Glomerular endothelial cell (primary cell): Measurements from ENCODE around the gene DNAAF8. TPM values are rescaled to one million over a fixed set of nuclear protein-coding genes. Genes with fewer than 3 reads are reported as not detected.

Experiments
- DNase-seq: peaks from one replicate; pipeline ENCODE4 v3.0.0-alpha.2; 2011; ENCODE audit warnings: low read depth, low spot score; ENCODE audit errors: extremely low read depth
- total RNA-seq: library from RNA; depleted of rRNA; stranded (reverse); fragments of >200 nt; gene quantifications from 2 replicates; pipeline ENCODE4 v1.2.3, GENCODE V29; 2015

The DNAAF8 gene
- total RNA-seq, result 0.68 and 1.8 TPM in 2 replicates

DNA sequence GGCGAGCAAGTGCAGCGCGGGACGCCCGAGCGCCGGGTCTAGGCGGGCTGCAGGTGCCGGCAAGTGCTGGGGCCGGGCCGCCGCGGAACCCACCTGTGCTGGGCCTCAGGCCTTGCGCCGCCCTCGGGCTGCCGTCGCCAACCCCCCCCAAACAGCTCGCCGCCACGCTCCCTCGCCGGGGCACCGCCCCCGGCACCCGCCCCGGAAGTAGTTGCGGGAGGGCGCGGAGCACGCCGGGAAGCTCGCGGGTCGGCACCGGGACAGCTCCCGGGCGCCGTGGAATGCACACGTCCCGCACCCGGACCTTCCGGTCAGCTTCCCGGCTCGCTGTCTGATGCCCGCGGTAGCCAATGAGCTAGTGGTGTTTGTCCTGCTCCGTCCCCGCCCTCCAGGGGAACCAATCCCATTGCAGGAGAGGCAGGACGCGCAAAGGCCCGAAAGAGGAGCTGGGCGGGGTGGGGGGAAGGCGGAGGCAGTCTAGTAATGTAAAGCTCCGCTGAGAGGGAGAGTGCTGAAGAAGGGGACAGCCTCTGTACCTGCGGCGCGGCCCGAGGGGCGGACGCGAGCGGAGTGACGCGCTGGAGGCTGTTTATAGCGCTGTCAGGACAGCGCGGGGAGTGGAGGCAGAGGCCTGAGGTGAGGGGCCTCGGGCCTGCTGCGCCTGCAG lies at the start of gene DNAAF8, which contains the start of gene ANKS3:
DNAAF8 (plus strand) TSS at position 475 of the 667 bp plus-strand sequence. CDS start 1,978 bp downstream, outside the sequence.
ANKS3 (minus strand) TSS at position 209 of the 667 bp plus-strand sequence. CDS start 4,122 bp downstream, outside the sequence.
- DNase-seq, result peak; percentile 69

DNA sequence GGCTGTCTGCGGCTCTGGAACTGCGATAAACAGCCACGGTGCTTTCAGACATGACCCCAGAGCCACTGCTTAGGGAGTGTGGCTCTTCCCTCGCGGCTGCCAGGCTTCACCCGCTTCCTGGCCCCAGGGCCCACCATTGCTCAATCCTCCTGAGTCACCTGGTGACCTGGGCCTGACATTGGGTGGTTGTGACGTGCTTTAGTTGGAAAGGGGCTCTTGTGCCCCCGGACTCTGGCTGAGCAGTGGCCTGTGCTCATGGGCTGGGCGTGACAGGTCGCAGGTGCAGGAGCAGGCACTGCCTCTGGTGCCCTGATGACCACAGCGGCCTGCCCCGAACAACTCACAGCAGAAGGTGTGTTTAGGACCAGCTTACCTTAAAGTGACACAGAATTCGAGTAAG lies 49.6 kb upstream of the DNAAF8 start:
- DNase-seq, result no peak

DNA sequence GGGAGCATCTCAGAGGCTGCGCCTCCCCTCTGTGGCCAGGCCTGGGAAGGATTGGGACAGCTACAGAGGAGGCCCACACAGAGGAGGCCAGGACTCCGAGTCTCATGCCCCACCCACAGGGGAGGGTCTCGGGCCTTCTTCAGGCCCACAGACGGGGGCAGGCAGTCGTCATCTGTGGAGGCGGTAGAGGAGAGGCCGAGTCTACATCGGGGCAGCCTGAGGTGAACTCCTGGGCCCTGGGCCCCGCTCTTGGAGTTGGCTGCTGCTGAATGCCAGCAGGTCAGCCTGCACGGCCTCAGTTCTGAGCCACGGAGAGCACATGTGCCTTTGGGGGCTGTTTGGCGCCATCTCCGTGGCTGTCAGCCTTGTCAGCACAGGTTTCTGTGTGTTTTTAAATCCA lies 49.0 kb upstream of the DNAAF8 start:
- DNase-seq, result no peak

DNA sequence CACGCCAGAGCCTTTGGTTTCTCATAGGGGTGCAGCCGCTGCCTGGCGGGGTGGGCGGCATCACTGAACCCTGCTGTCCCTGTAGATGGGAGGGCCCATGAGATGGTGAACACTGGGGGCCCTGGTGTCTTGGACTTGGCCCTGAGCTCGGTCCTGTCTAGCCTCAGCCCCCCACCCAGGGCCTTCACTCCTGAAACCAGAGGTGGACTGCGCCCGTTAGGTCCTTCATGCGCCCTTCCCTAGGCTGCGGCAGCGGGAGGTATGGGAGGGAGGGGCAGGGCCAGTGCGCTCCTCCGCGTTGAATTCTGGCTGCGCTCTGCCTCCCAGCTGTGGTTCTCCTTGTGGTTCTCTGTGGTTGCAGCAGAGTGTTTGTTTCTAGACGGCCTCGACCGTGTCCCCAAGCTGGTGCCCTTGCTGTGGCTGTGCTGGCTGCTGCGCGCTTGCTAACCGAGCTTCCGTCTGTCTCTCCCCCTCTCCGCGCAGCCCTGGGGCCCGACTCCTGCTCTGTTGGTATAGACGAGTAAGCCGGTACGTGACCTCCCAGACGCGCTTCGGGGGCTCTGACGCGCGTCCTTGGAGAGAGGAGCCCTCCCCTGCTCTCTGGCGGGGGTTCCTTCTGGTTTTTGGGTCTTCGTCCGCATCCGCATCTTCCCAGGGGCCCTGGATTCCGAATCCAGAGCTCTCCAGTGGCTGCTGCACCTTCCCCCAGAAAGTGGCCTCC lies 48.4 kb upstream of the DNAAF8 start:
- DNase-seq, result no peak

DNA sequence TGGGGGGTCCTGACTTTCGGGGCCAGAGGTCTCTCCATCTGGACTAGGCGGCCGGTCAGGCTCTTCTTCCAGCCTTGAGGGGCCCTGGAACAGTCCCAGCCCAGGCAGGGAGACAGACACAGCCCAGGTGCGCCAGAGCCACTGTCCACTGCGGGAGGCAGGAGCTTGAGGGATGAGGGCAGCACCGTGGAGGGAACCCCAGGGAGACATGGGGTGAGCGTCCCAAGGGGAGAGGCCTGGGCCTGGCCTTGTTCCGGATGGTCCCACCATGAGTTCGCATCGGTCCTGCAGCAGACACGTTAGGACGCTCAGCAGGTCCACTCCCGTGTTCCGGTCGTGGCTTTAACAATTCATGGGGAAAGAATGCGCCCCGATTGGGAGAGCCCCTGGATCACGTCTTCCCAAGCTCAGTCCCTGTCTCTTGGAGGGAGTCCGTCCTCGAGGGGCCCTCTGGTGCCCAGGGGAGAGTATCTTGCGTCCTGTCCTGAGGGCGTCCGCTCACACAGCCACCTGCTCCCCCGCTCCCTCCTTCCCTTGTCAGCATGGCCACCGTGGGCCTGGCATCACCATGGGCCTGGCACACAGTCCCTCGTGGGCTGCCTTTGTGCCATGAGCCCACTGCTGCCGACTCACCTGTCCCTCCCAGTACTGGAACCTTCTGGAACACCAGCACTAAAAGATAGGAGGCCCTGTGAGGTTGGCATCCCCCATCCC lies 47.7 kb upstream of the DNAAF8 start:
- no peak for DNase-seq

GRCh38 chr16:4687416-4687815 lies 46.9 kb upstream of the DNAAF8 start:
- no peak for DNase-seq

DNA sequence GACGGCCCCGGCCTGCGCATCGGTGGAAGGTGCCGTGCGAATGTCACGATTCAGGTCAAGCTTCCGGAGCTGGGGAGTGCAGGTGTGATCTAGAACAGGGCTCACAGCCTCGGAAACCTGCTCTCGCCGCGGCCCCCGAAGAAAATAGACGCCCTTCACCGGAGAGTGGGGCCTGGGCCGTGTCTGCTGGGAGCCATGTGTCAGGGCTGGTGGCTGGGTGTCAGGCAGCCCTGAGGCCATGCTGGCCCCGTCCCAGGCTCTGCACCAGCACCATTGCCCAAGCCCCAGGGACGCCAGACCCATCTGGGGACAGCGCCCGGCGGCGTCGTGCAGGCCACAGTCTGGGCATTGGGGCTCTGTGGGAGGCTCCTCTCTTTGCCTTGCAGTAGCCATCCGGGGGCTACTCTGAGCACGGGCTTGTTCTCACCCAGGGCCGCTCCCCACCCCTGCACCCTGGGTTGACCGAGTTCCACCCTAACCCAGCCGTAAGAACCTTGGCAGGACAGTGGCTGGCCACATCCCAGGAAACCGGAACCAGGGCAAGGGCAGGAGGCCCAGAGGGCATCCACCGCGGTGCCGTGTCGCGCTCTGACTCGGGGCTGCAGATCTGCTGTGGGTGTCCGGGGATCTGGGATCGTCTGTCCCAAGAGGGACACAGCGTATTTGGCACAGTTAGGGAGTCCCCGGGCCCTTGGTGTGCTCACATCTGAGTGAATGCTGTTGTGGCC lies 46.2 kb upstream of the DNAAF8 start:
- no peak for DNase-seq

DNA sequence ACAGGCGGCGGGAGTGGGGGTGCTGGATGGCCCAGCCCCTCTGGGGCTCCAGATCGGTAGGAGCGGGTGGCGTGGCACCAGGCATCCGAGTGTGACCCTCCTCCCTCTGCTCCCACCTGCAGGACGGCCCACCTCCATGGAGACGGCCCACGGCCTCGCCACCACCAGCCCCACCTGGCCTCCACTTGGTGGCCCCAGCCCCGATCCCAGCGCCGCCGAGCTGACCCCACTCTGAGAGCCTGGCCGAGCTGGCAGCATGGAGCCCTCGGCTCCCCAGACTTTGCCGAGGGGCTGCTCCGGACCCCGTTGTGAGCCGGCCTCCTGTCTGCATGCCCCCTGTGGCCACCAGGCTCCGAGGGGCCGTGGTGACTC lies 45.7 kb upstream of the DNAAF8 start:
- no peak for DNase-seq

DNA sequence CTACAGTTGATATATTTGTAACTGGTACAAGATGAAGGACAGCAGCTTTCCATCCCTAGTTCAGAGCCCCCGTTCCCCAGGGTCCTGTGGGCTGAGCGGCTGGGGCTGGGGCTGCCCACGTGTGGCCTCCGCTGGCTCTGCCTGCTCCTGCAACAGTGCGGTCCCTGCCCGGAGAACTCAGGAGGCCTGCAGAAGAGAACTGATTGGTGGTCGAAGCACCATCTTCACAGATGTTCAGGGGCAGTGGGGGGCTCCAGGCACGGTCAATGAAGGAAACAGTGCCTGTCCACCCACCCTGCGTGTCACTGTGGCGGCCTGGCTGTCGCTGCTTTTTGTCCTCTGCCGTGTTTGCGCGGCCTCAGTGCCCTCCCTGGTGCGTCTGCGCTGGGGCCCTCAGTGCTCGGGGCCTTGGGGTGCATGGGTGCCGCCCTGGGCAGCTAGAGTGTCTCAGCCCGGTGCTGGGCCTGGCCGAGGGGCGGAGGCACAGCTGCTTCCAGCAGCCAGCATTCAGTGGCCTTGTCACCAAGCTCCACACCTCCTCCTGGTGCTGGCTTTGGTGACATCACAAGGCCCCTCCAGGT lies 45.2 kb upstream of the DNAAF8 start:
- DNase-seq, result no peak

DNA sequence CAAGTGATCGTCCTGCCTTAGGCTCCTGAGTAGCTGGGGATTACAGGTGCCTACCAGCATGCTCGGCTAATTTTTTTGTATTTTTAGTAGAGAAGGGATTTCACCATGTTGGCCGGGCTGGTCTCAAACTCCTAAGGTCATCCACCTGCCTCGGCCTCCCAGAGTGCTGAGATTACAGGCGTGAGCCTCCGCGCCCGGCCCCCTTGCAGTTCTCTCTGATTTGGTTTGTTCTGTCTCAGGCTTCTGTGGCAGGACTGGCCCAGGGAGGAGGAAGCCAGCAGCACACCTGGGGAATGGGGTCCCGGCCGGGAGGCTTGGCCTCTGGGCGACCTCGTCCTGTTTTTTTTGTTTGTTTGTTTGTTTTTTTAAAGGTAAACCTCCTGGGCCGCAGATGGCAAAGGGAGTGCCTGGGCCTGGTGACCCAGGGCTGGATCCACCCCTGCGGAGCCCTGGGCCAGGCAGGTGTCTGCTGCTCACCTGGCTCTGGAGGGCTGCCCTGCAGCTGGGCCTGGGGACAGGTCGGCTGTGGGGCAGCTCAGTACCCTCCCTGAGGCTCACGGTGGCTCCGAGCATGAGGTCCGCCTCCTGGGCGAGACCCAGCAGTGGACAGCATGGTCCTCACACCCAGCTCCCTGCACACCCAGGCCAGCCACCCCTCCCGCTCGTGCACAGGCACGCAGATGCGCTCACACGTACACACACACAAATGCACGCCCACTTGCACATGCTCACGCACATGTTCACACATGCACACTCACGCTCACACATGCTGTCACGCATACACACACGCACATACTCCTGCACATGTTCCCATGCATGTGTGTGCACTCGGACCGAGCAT lies 44.3 kb upstream of the DNAAF8 start:
- DNase-seq, result no peak

DNA sequence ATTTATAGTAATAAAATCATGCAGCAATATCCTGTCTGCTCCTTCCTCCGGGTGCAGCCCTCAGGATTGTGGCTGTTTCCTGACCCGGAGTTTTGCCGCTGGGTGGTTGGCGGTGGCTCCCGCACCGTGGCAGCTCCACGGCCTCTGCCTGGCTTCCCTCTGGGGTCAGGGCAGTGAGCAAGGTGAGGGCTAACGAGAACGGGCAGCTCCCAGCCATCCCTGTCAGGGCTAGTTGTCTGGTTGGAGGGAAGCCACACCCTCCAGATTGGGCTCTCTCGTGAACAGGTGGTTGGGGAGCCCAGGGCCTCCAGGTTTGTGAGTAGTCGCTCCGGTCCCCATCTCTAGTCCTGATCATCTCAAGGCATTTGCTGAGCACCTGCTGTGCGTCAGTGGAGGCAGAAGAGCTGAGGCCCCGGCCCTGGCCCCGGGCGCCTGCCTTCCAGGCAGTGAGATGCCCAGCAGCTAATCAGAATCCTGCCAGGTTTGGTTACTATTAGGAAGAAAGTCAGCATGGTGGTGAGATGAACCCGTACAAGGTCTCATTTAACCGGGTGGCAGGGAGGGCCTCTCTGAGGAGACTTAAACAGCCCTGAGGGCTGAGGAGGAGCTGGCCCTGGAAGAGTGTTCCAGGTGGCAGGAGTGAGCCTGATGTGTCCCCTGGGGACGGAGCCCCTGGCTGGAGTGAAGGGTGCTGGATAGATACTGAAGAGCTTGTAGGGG lies 43.2 kb upstream of the DNAAF8 start:
- DNase-seq, result no peak

DNA sequence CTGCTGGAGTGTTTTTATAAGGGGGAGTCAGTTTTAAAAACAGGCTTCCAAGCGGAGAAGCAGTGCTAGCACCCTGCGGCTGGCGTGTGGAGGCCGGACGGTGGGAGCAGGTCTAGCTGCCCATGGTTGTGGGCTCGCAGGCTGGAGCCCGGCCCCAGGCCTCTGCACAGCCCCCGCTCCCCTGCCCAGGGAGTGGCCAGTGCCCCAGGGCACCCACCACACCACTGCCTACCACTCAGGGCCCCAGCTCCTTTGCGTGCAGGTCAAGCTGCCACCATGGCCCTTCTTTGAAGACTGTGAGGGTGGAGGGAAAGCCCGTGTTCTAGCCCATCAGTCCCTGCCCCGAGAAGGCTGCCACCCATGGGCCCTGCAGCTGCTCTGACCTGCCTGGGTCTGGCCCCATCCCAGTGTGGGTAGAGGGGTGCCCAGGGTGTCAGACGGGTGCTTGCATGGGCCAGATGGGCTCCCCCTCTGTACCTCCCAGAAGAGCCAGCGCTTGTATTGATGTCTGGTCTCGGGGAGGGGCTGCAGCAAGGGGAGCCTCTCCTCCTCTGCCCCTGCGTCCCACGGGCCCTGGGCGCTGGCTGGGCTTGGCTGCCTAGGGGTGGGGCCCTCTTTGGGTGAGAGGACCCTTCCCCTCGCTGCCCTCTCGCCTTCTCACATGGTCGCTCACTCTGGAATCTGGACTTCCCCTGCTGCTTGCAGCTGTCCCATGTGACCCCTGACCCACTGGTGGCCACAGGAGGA lies 42.5 kb upstream of the DNAAF8 start:
- DNase-seq, result no peak

- DNase-seq, result no peak
Observed at GRCh38 chr16:4692460-4693295, 41.7 kb upstream of the DNAAF8 start.

GRCh38 chr16:4693296-4693955 lies 40.9 kb upstream of the DNAAF8 start, which contains the start of gene NUDT16L1:
NUDT16L1 (plus strand) TSS chr16:4693562; CDS start chr16:4693727, 165 bp downstream.
- peak; percentile 12 for DNase-seq

- DNase-seq, result no peak
Observed at GRCh38 chr16:4693956-4694641, 40.2 kb upstream of the DNAAF8 start.
